Measurements from ENCODE around the gene EPHA1. TPM values are rescaled to one million over a fixed set of nuclear protein-coding genes. Genes with fewer than 3 reads are reported as not detected.

Gene EPHA1
- total and polyA plus RNA-seq, 2 donors (not counting 3 experiments of a cell fraction or from before 2014, with no cell fraction given): 0.07 TPM; not detected in 1

DNA sequence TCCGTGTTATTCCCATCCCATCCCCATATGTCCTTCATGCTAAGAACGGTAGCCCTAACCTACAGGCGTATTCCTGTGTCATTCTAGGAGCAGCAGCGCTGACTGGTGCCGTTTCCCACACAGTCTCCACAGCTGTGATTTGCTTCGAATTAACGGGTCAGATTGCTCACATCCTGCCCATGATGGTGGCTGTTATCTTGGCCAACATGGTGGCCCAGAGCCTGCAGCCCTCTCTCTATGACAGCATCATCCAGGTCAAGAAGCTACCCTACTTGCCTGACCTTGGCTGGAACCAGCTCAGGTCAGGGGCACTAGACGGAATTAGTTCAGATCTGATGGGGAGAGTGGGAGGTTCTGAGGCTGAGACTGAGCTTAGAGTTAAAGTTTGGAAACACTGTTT lies 66.8 kb downstream of the EPHA1 start:
- dilution Hi-C loops (cut with MboI; ENCODE audit: extremely low pct_ligation_motif_present, low sequenced_read_pairs): no loop called here
- intact Hi-C loops (cut with micrococcal nuclease): no loop called here
- H3K4me2 ChIP-seq (ENCODE audit: insufficient read depth, low read length): no peak overlapping the region
- no peak overlapping the region for H3K4me3 ChIP-seq (replicated peaks in 1 of 3; ENCODE audit: insufficient read depth in 1 of 3, low read depth in 1 of 3, low read length in 3 of 3)
- FAIRE-seq (no peak), DNase-seq (ENCODE audit: low read depth, low spot score) (no peak)
- no peaks in the 10 kb centered on the region for H3K36me3 ChIP-seq (ENCODE audit: control insufficient read depth in 2 of 2, extremely low read depth in 1 of 2, insufficient read depth in 2 of 2, low read length in 2 of 2)
- no peaks in the 10 kb centered on the region for H3K9me1 ChIP-seq (replicated peaks; ENCODE audit: control insufficient read depth, extremely low read depth, insufficient read depth, low read length)
- peaks cover 16 to 22% of the 10 kb centered on the region in 2 experiments for H3K27me3 ChIP-seq (ENCODE audit: control insufficient read depth in 2 of 2, insufficient read depth in 2 of 2, low read length in 2 of 2)
- TF ChIP-seq POLR2A (IDR thresholded peaks at IDR 0.05; ENCODE audit: low read depth, low read length): no peak
- no peak for TF ChIP-seq GATA2 (IDR thresholded peaks at IDR 0.05; ENCODE audit: insufficient read depth, insufficient read length, low read depth, low read length)
- TF ChIP-seq, protein P1, sequence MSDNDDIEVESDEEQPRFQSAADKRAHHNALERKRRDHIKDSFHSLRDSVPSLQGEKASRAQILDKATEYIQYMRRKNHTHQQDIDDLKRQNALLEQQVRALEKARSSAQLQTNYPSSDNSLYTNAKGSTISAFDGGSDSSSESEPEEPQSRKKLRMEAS (IDR thresholded peaks at IDR 0.05; ENCODE audit: insufficient read depth, insufficient read length): no peak
- no peak for TF ChIP-seq JUN (IDR thresholded peaks at IDR 0.05; ENCODE audit: borderline replicate concordance, insufficient read depth, insufficient read length, low read depth)
- no peak for TF ChIP-seq MYC (IDR thresholded peaks at IDR 0.05; ENCODE audit: low read depth, low read length)
- TF ChIP-seq, protein P2, sequence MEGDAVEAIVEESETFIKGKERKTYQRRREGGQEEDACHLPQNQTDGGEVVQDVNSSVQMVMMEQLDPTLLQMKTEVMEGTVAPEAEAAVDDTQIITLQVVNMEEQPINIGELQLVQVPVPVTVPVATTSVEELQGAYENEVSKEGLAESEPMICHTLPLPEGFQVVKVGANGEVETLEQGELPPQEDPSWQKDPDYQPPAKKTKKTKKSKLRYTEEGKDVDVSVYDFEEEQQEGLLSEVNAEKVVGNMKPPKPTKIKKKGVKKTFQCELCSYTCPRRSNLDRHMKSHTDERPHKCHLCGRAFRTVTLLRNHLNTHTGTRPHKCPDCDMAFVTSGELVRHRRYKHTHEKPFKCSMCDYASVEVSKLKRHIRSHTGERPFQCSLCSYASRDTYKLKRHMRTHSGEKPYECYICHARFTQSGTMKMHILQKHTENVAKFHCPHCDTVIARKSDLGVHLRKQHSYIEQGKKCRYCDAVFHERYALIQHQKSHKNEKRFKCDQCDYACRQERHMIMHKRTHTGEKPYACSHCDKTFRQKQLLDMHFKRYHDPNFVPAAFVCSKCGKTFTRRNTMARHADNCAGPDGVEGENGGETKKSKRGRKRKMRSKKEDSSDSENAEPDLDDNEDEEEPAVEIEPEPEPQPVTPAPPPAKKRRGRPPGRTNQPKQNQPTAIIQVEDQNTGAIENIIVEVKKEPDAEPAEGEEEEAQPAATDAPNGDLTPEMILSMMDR (IDR thresholded peaks at IDR 0.05; ENCODE audit: extremely low read depth in 1 of 2, insufficient read depth in 1 of 2, low read depth in 1 of 2, low read length in 2 of 2): no peak
- no peak for TF ChIP-seq FOS (IDR thresholded peaks at IDR 0.05; ENCODE audit: borderline replicate concordance, insufficient read depth, low read length)
- no peak for TF ChIP-seq POLR2AphosphoS5 (IDR thresholded peaks at IDR 0.05; ENCODE audit: insufficient read depth, low read depth, low read length)
- no peak for TF ChIP-seq EZH2 (IDR thresholded peaks at IDR 0.05; ENCODE audit: borderline replicate concordance, low read depth, low read length, severe bottlenecking)
- H3K9ac ChIP-seq (replicated peaks; ENCODE audit: extremely low read depth, insufficient read depth, low read length): no peak overlapping the region
- no peak overlapping the region for H3K27ac ChIP-seq (ENCODE audit: insufficient read depth, low read depth, low read length)
- CTCF ChIA-PET: interaction anchor here (1.3 kb wide), 1 partner anchor 163 kb away, joined by 3 read pairs; no protein-coding TSS in a partner anchor
- no peaks in the 10 kb centered on the region for H3K79me2 ChIP-seq (ENCODE audit: control insufficient read depth, insufficient read depth, low read length)
- no peaks in the 10 kb centered on the region for H4K20me1 ChIP-seq (replicated peaks; ENCODE audit: control insufficient read depth, extremely low read depth, insufficient read depth, low read length)
- no peaks in the 10 kb centered on the region for H3K9me3 ChIP-seq (replicated peaks; ENCODE audit: control insufficient read depth, insufficient read depth, low read length)
- H2AFZ ChIP-seq (ENCODE audit: low read depth, low read length): no peak overlapping the region
- POLR2A ChIA-PET: no interaction called here
- BruUV-seq (replicated peaks): no TSS peak
- H3K4me1 ChIP-seq (ENCODE audit: control insufficient read depth, extremely low read depth, insufficient read depth, low read length): peaks cover 4% of the 10 kb centered on the region

Small RNA genes lying within 50 kb of the gene (microRNA-seq; reads per million reads assigned to microRNA genes)
- gene MIR6892 (ENCODE audit: borderline number of aligned reads, borderline replicate concordance): not detected

Small RNA genes lying within 50 kb of the gene (small RNA-seq; reads per million reads assigned to genes)
- not detected for gene MIR6892 (ENCODE audit: insufficient read depth, insufficient read length, low read depth, low replicate concordance)

Other genes starting within 250 kb of the EPHA1 start
- gene TAS2R39, start 225.4 kb downstream of the EPHA1 start, total RNA-seq: not detected in 2 replicates
- not detected in 2 replicates for gene TAS2R39, start 225.4 kb downstream of the EPHA1 start, polyA plus RNA-seq
- gene TAS2R40, start 186.8 kb downstream of the EPHA1 start, total RNA-seq: not detected in 2 replicates
- gene TAS2R40, start 186.8 kb downstream of the EPHA1 start, polyA plus RNA-seq: not detected in 2 replicates
- 99.4 and 119 TPM in 2 replicates for gene GSTK1, start 145.4 kb downstream of the EPHA1 start, total RNA-seq
- gene GSTK1, start 145.4 kb downstream of the EPHA1 start, polyA plus RNA-seq: 126 and 132 TPM in 2 replicates
- not detected in 2 replicates for gene TMEM139, start 123.9 kb downstream of the EPHA1 start, total RNA-seq
- 0.32 and 0.37 TPM in 2 replicates for gene TMEM139, start 123.9 kb downstream of the EPHA1 start, polyA plus RNA-seq
- 57.9 and 61.7 TPM in 2 replicates for gene CASP2, start 120.5 kb downstream of the EPHA1 start, total RNA-seq
- gene CASP2, start 120.5 kb downstream of the EPHA1 start, polyA plus RNA-seq: 31.8 and 36.3 TPM in 2 replicates
- gene CLCN1, start 92.7 kb downstream of the EPHA1 start, total RNA-seq: not detected in 2 replicates
- not detected in 2 replicates for gene CLCN1, start 92.7 kb downstream of the EPHA1 start, polyA plus RNA-seq
- 1.4 and 1.6 TPM in 2 replicates for gene FAM131B, start 46.1 kb downstream of the EPHA1 start, total RNA-seq
- 1.6 and 1.8 TPM in 2 replicates for gene FAM131B, start 46.1 kb downstream of the EPHA1 start, polyA plus RNA-seq
- gene ZYX, start 27.5 kb downstream of the EPHA1 start, total RNA-seq: 533 and 545 TPM in 2 replicates
- 196 TPM in 2 replicates for gene ZYX, start 27.5 kb downstream of the EPHA1 start, polyA plus RNA-seq
- not detected in 2 replicates for gene TAS2R60, start 34.6 kb upstream of the EPHA1 start, total RNA-seq
- not detected in 2 replicates for gene TAS2R60, start 34.6 kb upstream of the EPHA1 start, polyA plus RNA-seq
- not detected in 2 replicates for gene TAS2R41, start 69.0 kb upstream of the EPHA1 start, total RNA-seq
- not detected in 2 replicates for gene TAS2R41, start 69.0 kb upstream of the EPHA1 start, polyA plus RNA-seq
- not detected in 2 replicates for gene CTAGE15, start 162.9 kb upstream of the EPHA1 start, total RNA-seq
- 0.03 TPM in 1 of 2 replicates, not detected in the other for gene CTAGE15, start 162.9 kb upstream of the EPHA1 start, polyA plus RNA-seq
- 7.1 and 8.4 TPM in 2 replicates for gene TCAF2, start 212.1 kb upstream of the EPHA1 start, total RNA-seq
- gene TCAF2, start 212.1 kb upstream of the EPHA1 start, polyA plus RNA-seq: 6.4 and 6.9 TPM in 2 replicates

Data from endothelial cell of umbilical vein (primary cell).